Measurements from ENCODE around the gene SLC25A5.
"Not testable (repeated sequence)": the region's sequence is repeated elsewhere in the genome, so short reads cannot be mapped to it uniquely, and the experiment has no call there.

SLC25A5 gene

DNA sequence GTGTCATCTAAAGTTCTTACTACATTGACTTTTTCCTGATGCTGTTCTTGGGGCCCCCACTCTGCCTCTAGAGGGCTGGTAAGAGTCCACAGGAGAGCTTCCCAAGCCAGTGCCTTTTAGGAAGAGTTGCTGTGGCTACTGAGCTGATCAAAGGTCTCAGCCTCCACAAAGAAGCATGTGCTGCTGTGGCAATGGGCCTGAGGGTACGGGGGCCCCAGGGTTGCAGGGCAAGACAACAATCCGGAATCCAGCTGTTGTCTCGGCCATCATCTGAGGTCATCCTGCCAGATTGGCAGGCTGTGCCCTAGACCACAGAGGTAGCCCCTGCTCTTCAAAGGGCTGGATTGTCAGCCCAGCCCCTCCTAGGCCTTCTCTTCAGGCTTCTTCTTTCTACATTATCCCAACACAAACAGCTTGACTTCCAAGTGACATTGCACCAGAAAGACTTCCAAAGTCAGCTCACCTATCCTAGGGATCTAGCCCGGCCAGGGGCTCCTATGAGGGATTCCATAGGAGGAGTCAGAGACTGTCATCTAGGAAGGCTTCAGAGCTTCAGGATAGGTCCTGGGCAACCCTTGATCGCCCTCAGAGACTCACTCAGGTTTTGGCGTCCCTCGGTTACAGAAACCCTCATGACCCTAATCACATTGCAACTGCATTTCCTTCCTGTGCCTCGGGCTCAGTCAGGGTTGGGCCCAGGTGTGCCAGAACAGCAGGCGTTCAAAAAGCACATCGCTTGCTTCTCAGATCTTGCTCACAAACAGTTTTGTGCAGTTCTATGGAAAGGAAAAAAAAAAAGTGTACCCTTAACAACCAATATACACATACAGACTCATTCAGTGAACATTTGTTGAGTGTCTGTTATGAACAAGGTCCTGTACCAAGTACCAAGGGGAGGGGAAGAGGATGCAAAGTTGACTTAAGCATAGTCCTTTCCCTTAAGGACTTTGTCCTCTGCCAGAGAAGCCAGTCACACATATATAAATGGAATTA lies 27.8 kb downstream of the SLC25A5 start:
- H3K27me3 ChIP-seq (ENCODE audit: control insufficient read depth, insufficient read depth, low read length), result no peaks in the 10 kb centered on the region
- no peaks in the 10 kb centered on the region for H3K9me3 ChIP-seq (ENCODE audit: control insufficient read depth, insufficient read depth, low read length)
- no peaks in the 10 kb centered on the region for H3K36me3 ChIP-seq (ENCODE audit: control insufficient read depth, insufficient read depth, low read length)
- no peak overlapping the region for H3K4me3 ChIP-seq (ENCODE audit: low read depth, low read length)
- no peaks in the 10 kb centered on the region for H3K4me1 ChIP-seq (ENCODE audit: control insufficient read depth, insufficient read depth, low read length)
- H3K9ac ChIP-seq (ENCODE audit: low read depth, low read length), result no peak overlapping the region

DNA sequence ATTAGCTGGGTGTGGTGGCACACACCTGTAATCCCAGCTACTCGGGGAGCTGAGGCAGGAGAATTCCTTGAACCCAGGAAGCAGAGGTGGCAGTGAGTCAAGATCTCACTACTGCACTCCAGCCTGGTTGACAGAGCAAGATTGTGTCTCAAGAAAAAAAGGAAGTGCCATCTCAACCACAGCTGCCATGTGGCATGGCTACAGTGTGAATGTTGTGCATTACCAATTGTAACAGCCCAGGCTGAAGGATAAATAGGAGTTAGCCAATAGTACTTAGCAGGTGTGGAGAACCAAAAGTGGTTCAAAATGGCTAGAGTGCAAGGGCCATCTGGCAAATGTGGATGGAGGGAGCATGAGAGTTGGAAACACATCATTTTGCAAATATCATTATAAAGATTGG lies 28.9 kb downstream of the SLC25A5 start:
- H3K9ac ChIP-seq (ENCODE audit: low read depth, low read length), result no peak overlapping the region
- H3K9me3 ChIP-seq (ENCODE audit: control insufficient read depth, insufficient read depth, low read length), result no peaks in the 10 kb centered on the region
- no peaks in the 10 kb centered on the region for H3K4me1 ChIP-seq (ENCODE audit: control insufficient read depth, insufficient read depth, low read length)
- H3K4me3 ChIP-seq (ENCODE audit: low read depth, low read length), result no peak overlapping the region
- no peaks in the 10 kb centered on the region for H3K27me3 ChIP-seq (ENCODE audit: control insufficient read depth, insufficient read depth, low read length)
- H3K36me3 ChIP-seq (ENCODE audit: control insufficient read depth, insufficient read depth, low read length), result no peaks in the 10 kb centered on the region

DNA sequence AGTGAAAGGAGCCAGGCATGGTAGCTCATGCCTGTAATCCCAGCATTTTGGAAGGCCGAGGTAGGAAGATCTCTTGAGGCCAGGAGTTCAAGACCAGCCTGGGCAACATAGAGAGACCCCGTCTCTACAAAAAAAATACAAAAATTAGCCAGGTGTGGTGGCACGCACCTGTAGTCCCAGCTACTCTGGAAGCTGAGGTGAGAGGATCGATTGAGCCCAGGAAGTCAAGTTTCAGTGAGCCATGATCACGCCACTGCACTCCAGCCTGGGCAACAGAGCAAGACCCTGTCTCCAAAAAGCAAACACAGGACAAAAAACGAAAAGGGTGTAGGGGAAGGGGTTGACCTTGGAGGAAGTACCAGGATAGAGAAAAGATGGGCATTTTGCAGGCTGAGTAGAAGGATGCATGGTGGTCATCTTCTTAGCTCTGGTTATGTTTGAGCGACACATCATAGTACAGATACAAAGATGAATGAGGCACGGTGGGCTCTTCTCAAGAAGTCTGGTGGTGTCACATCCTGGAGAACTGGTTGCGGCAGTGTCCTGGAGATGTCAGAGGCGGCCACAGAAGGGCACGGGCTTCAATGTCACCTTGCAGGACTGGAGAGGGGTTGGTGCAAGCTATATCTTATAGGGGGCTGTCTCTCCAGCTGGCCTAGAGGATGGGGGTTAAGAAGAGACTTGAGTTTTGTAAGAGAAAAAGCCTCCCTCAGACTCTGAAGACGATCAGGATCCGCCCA lies 32.0 kb downstream of the SLC25A5 start:
- no peaks in the 10 kb centered on the region for H3K9me3 ChIP-seq (ENCODE audit: control insufficient read depth, insufficient read depth, low read length)
- no peaks in the 10 kb centered on the region for H3K4me1 ChIP-seq (ENCODE audit: control insufficient read depth, insufficient read depth, low read length)
- H3K27me3 ChIP-seq (ENCODE audit: control insufficient read depth, insufficient read depth, low read length), result no peaks in the 10 kb centered on the region
- H3K36me3 ChIP-seq (ENCODE audit: control insufficient read depth, insufficient read depth, low read length), result no peaks in the 10 kb centered on the region
- no peak overlapping the region for H3K4me3 ChIP-seq (ENCODE audit: low read depth, low read length)
- no peak overlapping the region for H3K9ac ChIP-seq (ENCODE audit: low read depth, low read length)

DNA sequence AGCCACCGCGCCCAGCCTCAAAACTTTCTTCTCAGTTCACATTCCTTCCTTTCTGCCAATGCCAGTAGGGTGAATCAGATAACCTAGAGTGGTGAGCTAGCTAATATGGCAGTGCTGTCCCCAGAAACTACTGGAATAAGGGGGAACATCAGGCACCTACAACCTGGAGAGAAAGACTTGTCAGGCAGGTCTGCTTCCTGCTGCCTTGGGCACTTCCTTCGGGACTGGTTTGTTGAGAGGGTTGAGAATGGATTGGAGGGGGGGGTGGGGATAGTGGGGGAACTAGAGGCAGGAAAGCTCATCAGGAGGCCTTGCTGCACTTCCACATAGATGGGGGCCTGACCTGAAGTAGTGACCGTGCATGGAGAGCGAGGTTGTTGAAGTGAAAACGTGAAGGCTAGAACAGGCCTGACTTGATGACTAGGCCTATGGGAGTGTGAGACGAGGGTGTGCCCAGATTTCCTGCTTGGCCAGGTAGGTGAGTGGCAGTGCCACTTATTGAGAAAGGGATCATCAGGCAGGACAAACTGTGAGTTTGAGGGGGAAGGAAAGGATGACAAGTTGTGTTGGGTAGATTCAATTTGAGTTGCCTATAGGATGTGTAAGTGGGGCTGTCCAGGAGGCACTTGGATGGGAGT lies 33.4 kb downstream of the SLC25A5 start:
- H3K36me3 ChIP-seq (ENCODE audit: control insufficient read depth, insufficient read depth, low read length), result no peaks in the 10 kb centered on the region
- H3K27me3 ChIP-seq (ENCODE audit: control insufficient read depth, insufficient read depth, low read length), result no peaks in the 10 kb centered on the region
- no peak overlapping the region for H3K9ac ChIP-seq (ENCODE audit: low read depth, low read length)
- no peak overlapping the region for H3K4me3 ChIP-seq (ENCODE audit: low read depth, low read length)
- no peaks in the 10 kb centered on the region for H3K9me3 ChIP-seq (ENCODE audit: control insufficient read depth, insufficient read depth, low read length)
- H3K4me1 ChIP-seq (ENCODE audit: control insufficient read depth, insufficient read depth, low read length), result no peaks in the 10 kb centered on the region

DNA sequence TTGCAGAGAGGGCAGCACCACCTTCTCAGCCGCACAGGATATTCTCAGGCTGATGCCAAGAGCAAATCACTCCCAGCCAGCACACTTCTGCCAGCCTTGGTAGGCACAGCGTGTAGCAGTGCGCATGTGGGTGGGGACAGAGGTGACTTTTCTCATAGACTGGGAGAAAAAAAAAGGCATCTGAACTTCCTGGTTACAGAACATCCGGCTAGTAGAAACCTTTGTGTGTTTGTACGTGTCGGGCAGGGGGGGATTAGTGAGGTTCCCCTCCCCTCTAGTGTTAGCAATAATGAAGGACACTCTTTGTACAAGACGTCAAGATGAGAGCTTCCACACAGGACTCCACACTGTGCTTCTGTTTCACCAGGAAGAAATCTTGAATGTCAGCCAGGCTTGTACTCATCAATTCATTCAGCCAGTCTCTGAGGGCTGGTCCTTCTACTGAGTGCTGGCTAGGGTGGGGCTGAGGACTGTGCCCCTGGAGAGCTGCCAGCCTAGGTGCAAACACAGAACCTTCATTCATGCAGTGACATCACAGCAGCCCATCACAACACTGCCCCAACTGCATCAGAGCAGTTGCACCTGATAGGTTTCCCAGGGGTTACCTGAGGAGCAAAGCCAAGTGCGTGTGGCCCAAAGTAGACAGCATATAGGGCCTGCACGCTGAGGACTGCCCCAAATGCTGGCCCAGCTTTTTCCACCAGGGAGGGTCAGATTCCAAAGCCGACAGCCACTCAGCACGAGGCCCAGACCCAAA lies 34.7 kb downstream of the SLC25A5 start:
- Histone ChIP-seq H3K9ac (ENCODE audit: low read depth, low read length) (no peak overlapping the region), H3K27me3 (ENCODE audit: control insufficient read depth, insufficient read depth, low read length) (no peaks in the 10 kb centered on the region), H3K4me1 (ENCODE audit: control insufficient read depth, insufficient read depth, low read length) (no peaks in the 10 kb centered on the region), H3K4me3 (ENCODE audit: low read depth, low read length) (no peak overlapping the region), H3K9me3 (ENCODE audit: control insufficient read depth, insufficient read depth, low read length) (no peaks in the 10 kb centered on the region), H3K36me3 (ENCODE audit: control insufficient read depth, insufficient read depth, low read length) (no peaks in the 10 kb centered on the region)

DNA sequence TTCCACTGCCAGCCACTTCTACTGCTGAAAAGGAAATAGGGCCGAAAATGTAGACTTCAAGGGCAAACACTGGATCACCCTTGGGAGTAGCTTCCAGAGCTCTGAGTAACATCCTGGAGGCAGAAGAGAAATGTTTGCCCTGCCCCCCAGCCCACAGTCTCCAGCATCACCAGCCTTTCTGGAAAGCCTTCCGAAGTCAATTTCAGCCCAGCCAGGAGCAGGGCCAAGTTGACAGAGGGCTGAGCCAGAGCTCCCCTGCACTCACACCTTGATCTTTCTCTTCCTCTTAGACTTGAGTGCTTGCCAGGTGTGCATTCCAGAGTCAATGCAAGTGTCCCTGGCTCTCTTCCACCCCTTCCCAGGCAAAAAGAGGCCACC lies 35.2 kb downstream of the SLC25A5 start:
- Histone ChIP-seq H3K9ac (ENCODE audit: low read depth, low read length) (no peak overlapping the region), H3K36me3 (ENCODE audit: control insufficient read depth, insufficient read depth, low read length) (no peaks in the 10 kb centered on the region), H3K4me3 (ENCODE audit: low read depth, low read length) (no peak overlapping the region), H3K4me1 (ENCODE audit: control insufficient read depth, insufficient read depth, low read length) (no peaks in the 10 kb centered on the region), H3K9me3 (ENCODE audit: control insufficient read depth, insufficient read depth, low read length) (no peaks in the 10 kb centered on the region), H3K27me3 (ENCODE audit: control insufficient read depth, insufficient read depth, low read length) (no peaks in the 10 kb centered on the region)

DNA sequence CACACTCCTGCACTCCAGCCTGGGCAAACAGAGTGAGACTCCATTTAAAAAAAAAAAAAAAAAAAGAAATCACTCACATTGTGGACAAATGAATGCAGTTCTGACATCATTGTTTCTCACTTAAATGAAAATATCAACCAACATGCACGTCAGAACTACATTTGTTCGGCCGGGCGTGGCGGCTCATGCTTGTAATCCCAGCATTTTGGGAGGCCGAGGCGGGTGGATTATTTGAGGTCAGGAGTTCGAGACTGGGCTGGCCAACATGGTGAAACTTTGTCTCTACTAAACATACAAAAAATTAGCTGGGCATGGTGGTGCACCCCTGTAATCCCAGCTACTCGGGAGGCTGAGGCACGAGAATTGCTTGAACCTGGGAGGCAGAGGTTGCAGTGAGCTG lies 36.9 kb downstream of the SLC25A5 start:
- not testable (repeated sequence) for H3K9me3 ChIP-seq (ENCODE audit: control insufficient read depth, insufficient read depth, low read length); H3K4me3 ChIP-seq (ENCODE audit: low read depth, low read length); H3K27me3 ChIP-seq (ENCODE audit: control insufficient read depth, insufficient read depth, low read length); H3K4me1 ChIP-seq (ENCODE audit: control insufficient read depth, insufficient read depth, low read length); H3K9ac ChIP-seq (ENCODE audit: low read depth, low read length); H3K36me3 ChIP-seq (ENCODE audit: control insufficient read depth, insufficient read depth, low read length)

DNA sequence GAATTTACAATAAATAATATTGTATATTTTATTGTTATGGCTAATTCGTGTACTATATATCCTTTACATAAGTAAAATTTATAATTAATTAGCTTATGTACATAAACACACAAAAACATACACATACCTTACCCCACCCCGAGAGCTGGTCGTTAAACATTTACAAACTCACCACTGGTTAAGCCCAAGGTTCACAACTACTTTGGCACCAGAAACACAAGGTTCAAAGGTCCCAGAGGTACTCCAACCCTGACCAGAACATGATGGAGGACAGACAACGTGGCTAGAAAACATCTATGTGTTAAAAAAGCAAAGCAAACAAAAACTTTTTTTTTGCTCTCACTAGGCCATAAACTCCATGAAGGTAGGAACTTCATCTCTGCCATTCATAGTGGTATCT lies 37.7 kb downstream of the SLC25A5 start:
- Histone ChIP-seq H3K27me3 (ENCODE audit: control insufficient read depth, insufficient read depth, low read length) (no peaks in the 10 kb centered on the region), H3K9me3 (ENCODE audit: control insufficient read depth, insufficient read depth, low read length) (no peaks in the 10 kb centered on the region), H3K4me1 (ENCODE audit: control insufficient read depth, insufficient read depth, low read length) (no peaks in the 10 kb centered on the region)

DNA sequence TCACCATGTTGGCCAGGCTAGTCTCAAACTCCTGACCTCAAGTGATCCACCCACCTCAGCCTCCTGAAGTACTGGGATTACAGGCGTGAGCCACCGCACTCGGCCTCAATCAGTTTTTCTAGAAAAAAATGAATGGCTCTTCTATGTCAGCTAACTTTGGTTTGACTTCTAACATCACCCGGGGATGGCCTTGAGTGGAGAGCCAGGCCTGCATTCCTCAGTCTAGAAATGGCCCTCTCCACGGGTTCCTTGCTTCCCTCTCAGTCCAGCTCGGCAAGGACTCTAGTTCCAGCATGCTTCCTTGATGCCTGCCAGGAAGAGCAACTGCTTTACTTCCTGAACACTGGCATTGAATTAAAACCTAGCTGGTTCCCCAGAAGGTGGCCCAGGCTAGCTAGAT lies 39.0 kb downstream of the SLC25A5 start:
- Histone ChIP-seq H3K4me1 (ENCODE audit: control insufficient read depth, insufficient read depth, low read length) (peaks cover 2% of the 10 kb centered on the region), H3K9me3 (ENCODE audit: control insufficient read depth, insufficient read depth, low read length) (no peaks in the 10 kb centered on the region), H3K36me3 (ENCODE audit: control insufficient read depth, insufficient read depth, low read length) (no peaks in the 10 kb centered on the region), H3K27me3 (ENCODE audit: control insufficient read depth, insufficient read depth, low read length) (no peaks in the 10 kb centered on the region), H3K4me3 (ENCODE audit: low read depth, low read length) (no peak overlapping the region), H3K9ac (ENCODE audit: low read depth, low read length) (no peak overlapping the region)

More for the DNA sequence above, 37.7 kb downstream of the SLC25A5 start:
- H3K4me3 ChIP-seq (ENCODE audit: low read depth, low read length), result no peak overlapping the region
- H3K36me3 ChIP-seq (ENCODE audit: control insufficient read depth, insufficient read depth, low read length), result no peaks in the 10 kb centered on the region
- H3K9ac ChIP-seq (ENCODE audit: low read depth, low read length), result no peak overlapping the region

DNA sequence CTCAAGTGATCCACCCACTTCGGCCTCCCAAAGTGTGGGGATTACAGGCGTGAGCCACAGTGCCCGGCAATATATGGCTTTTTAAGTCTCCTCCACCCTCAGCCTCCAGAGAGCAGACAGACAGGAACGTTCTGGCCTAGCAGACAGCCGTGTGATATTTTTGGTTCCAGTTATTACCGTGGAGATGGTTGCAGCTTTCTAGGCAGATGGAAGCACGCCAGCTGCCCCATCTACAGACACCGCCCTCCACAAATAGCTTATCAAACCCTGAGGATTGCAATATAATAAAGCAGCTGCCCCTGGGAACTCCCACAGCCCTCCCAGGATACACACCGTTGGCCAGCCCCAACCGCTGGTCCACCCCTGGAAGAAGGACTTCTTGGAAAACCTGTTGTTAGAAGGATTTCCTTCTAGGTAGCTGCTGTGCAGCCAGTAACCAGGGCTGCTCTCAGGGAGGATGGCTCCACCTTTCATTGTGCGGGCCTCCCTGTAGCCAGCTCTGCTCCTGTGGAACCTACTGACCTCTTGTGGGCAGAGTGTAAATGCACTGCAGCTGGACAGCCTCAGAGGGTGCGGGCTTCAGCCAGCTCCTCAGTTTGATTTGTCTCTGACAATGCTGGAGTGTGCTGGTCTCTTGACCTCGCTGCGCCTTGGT lies 44.0 kb downstream of the SLC25A5 start:
- Histone ChIP-seq H3K4me3 (ENCODE audit: low read depth, low read length) (no peak overlapping the region), H3K4me1 (ENCODE audit: control insufficient read depth, insufficient read depth, low read length) (peaks cover 3% of the 10 kb centered on the region)

DNA sequence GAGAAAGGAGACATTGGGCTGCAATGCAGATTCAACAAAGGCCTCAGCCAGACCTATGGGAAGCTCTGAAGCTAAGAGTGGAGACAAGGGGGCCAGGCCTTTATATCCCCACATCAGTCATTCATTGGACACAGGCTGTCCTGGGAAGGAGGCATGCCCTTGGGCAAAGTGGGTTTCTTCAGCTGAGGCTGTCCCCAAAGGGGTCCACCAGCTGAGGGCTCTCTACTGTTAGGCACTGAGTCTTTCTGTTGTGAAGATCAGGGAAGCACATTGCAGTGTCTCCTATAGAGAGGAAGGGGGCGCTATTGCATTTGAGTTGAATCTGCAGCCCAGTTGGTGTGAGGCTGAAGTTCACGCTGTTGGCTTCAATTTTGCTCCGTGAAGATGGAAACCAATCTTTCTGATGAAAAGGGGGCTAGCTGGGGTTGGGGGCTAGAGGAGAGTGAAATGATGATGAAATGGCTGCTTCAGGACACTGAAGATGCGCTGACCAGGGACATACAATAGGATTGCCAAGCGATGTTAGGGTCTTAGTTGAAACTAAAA lies 48.0 kb downstream of the SLC25A5 start:
- H3K9ac ChIP-seq (ENCODE audit: low read depth, low read length), result no peak overlapping the region
- H3K9me3 ChIP-seq (ENCODE audit: control insufficient read depth, insufficient read depth, low read length), result no peaks in the 10 kb centered on the region
- no peak overlapping the region for H3K4me3 ChIP-seq (ENCODE audit: low read depth, low read length)
- no peaks in the 10 kb centered on the region for H3K36me3 ChIP-seq (ENCODE audit: control insufficient read depth, insufficient read depth, low read length)
- no peaks in the 10 kb centered on the region for H3K27me3 ChIP-seq (ENCODE audit: control insufficient read depth, insufficient read depth, low read length)
- peaks cover 3% of the 10 kb centered on the region for H3K4me1 ChIP-seq (ENCODE audit: control insufficient read depth, insufficient read depth, low read length)

More for the DNA sequence above, 44.0 kb downstream of the SLC25A5 start:
- Histone ChIP-seq H3K36me3 (ENCODE audit: control insufficient read depth, insufficient read depth, low read length) (no peaks in the 10 kb centered on the region), H3K27me3 (ENCODE audit: control insufficient read depth, insufficient read depth, low read length) (no peaks in the 10 kb centered on the region), H3K9me3 (ENCODE audit: control insufficient read depth, insufficient read depth, low read length) (no peaks in the 10 kb centered on the region), H3K9ac (ENCODE audit: low read depth, low read length) (no peak overlapping the region)

All from iPS-15b (cell line).